ENCODE measurements around the gene ATP8B4. TPM values are rescaled to one million over a fixed set of nuclear protein-coding genes. Genes with fewer than 3 reads are reported as not detected.

Gene ATP8B4
- total RNA-seq, 4 donors from 2014 or later, result 5.2 to 24.3 (median 7.6) TPM

GRCh38 chr15:49881433-49881832 is 237.6 kb downstream of the ATP8B4 start:
- 89% methylated on average over 3 of the region's 3 CpGs for WGBS, 2 donors
- no peak overlapping the region for H3K4me3 ChIP-seq (replicated peaks in 1 of 3)
- H3K27me3 ChIP-seq, result no peaks in the 10 kb centered on the region
- H3K27ac ChIP-seq, result no peak overlapping the region
- TF ChIP-seq POLR2A (IDR thresholded peaks at IDR 0.05), result no peak
- TF ChIP-seq, protein P1, sequence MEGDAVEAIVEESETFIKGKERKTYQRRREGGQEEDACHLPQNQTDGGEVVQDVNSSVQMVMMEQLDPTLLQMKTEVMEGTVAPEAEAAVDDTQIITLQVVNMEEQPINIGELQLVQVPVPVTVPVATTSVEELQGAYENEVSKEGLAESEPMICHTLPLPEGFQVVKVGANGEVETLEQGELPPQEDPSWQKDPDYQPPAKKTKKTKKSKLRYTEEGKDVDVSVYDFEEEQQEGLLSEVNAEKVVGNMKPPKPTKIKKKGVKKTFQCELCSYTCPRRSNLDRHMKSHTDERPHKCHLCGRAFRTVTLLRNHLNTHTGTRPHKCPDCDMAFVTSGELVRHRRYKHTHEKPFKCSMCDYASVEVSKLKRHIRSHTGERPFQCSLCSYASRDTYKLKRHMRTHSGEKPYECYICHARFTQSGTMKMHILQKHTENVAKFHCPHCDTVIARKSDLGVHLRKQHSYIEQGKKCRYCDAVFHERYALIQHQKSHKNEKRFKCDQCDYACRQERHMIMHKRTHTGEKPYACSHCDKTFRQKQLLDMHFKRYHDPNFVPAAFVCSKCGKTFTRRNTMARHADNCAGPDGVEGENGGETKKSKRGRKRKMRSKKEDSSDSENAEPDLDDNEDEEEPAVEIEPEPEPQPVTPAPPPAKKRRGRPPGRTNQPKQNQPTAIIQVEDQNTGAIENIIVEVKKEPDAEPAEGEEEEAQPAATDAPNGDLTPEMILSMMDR (IDR thresholded peaks at IDR 0.05), result no peak
- H3K4me1 ChIP-seq, result peaks cover 0 to 7% of the 10 kb centered on the region in 2 donors
- no peaks in the 10 kb centered on the region for H3K9me3 ChIP-seq
- no peak for DNase-seq
- intact Hi-C loops (cut with DNase I), result no loop called here
- no peaks in the 10 kb centered on the region for H3K36me3 ChIP-seq

DNA sequence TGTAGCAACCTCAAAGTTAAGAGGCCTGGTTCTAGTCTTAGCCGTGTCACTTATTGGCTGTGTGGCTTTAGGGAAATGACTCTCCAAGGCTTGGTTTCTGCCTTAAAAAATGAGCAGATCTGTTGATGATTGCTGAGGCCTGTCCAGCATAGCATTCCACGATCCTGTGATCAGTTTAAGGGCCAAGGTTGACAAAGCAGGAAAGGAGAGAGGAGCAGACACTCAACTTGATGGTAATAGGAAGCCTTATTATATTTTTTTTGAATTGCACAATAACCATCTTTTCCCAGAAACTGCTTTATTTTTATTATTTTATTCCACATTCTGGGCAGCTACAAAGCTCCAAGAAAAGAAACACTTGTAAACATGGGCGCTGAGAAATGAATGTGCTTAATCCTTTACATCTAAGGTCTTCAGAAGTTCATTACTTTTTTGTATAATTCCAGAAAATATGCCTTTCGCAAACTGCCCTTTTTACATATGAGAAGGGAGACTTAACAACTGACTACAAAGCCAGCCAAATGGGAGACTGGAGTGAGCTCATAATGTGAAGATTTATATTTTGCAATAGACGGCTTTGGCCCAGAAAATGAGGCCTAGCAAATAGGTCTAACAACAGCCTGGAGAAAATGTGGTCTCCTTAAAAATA is 241.0 kb downstream of the ATP8B4 start:
- intact Hi-C loops (cut with DNase I), result no loop called here

DNA sequence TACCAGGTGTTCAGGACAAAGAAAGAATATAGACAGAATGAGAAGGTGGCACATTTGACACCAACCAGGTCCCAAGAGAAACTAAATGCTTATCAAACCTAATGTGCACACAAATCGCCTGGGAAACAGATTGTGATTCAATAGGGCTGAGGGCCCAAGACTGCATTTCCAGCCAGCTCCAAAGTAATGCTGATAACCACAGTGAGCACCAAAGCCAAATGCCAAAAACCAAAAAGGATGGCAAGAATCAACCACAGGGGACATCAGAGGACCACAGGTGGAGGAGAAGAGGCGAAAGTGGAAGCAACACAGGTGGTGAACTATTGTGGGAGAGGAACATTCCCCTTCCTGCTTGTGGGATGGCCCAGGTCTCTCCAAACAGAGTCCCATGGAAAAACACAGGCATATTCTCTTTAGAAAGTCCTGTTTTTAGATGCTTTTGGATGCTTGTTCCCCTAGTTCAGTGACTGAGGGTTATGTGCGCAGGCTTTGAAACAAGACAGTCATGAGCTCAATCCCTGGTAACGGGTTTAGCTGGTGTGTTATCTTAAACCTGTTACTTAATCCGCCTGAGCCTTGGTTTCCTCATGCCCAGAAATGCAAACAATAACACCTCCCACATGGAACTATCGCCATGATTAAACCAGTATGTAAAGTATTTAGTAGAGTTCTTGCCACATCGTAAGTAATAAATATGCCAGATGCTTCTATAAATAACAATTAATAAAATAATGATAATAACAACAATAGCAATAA is 241.7 kb downstream of the ATP8B4 start:
- Histone ChIP-seq H3K4me1 (peaks cover 0 to 13% of the 10 kb centered on the region in 2 donors), H3K36me3 (no peaks in the 10 kb centered on the region), H3K9me3 (no peaks in the 10 kb centered on the region), H3K4me3 (replicated peaks in 1 of 3) (no peak overlapping the region), H3K27ac (peak overlapping the region; percentile 40 to 59 (median 53)), H3K27me3 (no peaks in the 10 kb centered on the region)
- no peak for DNase-seq
- TF ChIP-seq POLR2A (IDR thresholded peaks at IDR 0.05), result no peak
- TF ChIP-seq, protein P1 (IDR thresholded peaks at IDR 0.05), result no peak
- intact Hi-C loops (cut with DNase I), result no loop called here
- 76 to 84% methylated on average over 7 of the region's 7 CpGs for WGBS, 2 donors

More for the DNA sequence above, 241.0 kb downstream of the ATP8B4 start:
- H3K27me3 ChIP-seq, result no peaks in the 10 kb centered on the region
- no peak for DNase-seq
- no peak overlapping the region for H3K4me3 ChIP-seq (replicated peaks in 1 of 3)
- 74 to 81% methylated on average over 5 of the region's 5 CpGs for WGBS, 2 donors
- no peaks in the 10 kb centered on the region for H3K9me3 ChIP-seq
- TF ChIP-seq POLR2A (IDR thresholded peaks at IDR 0.05), result no peak
- no peaks in the 10 kb centered on the region for H3K36me3 ChIP-seq
- peaks cover 0 to 13% of the 10 kb centered on the region in 2 donors for H3K4me1 ChIP-seq
- peak overlapping the region; percentile 10 to 61 (median 59) for H3K27ac ChIP-seq

DNA sequence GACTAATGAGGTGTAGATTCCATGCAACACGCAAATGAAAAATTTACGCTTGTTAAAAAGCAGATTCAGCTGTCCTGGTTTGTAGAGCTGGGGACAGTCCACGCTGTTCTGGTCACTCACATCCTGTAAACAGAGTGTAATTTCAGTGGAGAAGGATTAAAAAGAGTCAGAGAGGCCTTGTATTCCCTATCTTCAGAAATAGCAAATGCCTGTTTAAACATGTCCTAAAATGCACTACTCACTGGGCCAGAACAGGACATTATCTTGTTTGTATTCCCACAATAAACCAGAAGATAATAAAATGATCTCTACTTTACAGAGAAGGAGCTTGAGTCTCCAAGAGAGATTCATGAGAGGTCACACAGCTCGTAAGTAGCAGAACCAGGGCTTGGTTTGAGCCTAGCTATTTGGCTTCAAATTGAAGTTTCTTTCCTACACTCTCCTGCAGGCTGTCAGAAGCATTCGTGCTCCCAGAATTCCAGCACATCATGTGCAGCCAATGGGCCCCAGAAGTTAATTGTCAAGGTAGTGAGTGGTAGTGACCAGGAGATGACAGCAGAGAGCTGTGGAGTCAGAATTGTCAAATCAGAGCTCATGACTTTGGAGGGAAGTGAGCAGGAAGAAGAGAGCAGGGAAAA is 242.5 kb downstream of the ATP8B4 start:
- intact Hi-C loops (cut with DNase I), result no loop called here
- Histone ChIP-seq H3K36me3 (no peaks in the 10 kb centered on the region), H3K27ac (peak overlapping the region; percentile 1 to 59 (median 53)), H3K4me3 (replicated peaks in 1 of 3) (no peak overlapping the region), H3K4me1 (peaks cover 0 to 13% of the 10 kb centered on the region in 2 donors), H3K9me3 (no peaks in the 10 kb centered on the region), H3K27me3 (no peaks in the 10 kb centered on the region)
- WGBS, 2 donors, result 69 to 76% methylated on average over 5 of the region's 5 CpGs
- TF ChIP-seq, protein P1 (IDR thresholded peaks at IDR 0.05), result peak in 3 of 6 experiments; percentile 26 to 33 (median 28)
- TF ChIP-seq POLR2A (IDR thresholded peaks at IDR 0.05), result no peak
- DNase-seq, result no peak

DNA sequence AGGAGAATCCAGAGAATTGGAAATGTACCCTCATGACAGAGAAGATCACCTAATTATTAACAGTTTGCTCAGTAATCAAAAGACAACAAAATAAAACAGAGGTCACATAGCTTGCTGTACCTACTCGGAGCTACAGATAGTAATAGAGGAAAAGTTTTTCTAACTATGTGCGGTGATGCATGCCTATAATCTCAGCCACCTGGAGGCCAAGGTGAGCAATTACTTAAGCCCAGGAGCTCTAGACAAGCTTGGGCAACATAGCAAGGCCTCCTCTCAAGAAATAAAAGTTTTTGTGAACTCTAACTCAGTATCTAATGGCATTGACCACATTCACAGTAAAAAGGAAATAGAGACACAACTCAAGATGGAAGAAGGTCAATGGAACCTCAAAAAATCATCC is 243.6 kb downstream of the ATP8B4 start:
- Histone ChIP-seq H3K4me1 (peaks cover 0 to 13% of the 10 kb centered on the region in 2 donors), H3K27ac (peak overlapping the region in 2 of 3 donors; percentile 53 to 59), H3K27me3 (no peaks in the 10 kb centered on the region), H3K36me3 (no peaks in the 10 kb centered on the region), H3K9me3 (no peaks in the 10 kb centered on the region), H3K4me3 (replicated peaks in 1 of 3) (no peak overlapping the region)
- no peak for DNase-seq
- intact Hi-C loops (cut with DNase I), result no loop called here
- no peak for TF ChIP-seq POLR2A (IDR thresholded peaks at IDR 0.05)
- TF ChIP-seq, protein P1 (IDR thresholded peaks at IDR 0.05), result peak in 3 of 6 experiments; percentile 22 to 27 (median 25)
- WGBS, 2 donors, result 76 to 79% methylated on average over 2 of the region's 2 CpGs

All from thyroid gland (tissue), 4 donors.